GM23338 (cell line): ENCODE results near the gene CADPS. TPM values are rescaled to one million over a fixed set of nuclear protein-coding genes. Genes with fewer than 3 reads are reported as not detected.

Source experiments
- ATAC-seq: fragments of 200-7000 bp; cut with Tn5 transposase; 3 replicates; pipeline ENCODE4 v1.9.1; 2020
- DNase-seq: peaks from one replicate; pipeline ENCODE4 v3.0.0-alpha.2; 2015; ENCODE audit warnings: low spot score
- H2AFZ ChIP-seq: fragments of 200-600 bp; sonication (generic); 2 replicates; pipeline ENCODE4 v1.8.0; 2016; ENCODE audit warnings: antibody characterized with exemption, mild to moderate bottlenecking, moderate library complexity
- H3F3A ChIP-seq: fragments of 200-600 bp; sonication (generic); replicated peaks from 2 replicates; pipeline ENCODE4 v1.8.0; 2017; ENCODE audit warnings: antibody characterized with exemption, mixed run types, low read depth
- H3K27ac ChIP-seq: fragments of 200-600 bp; sonication (generic); 2 replicates; pipeline ENCODE4 v1.6.1; 2016; ENCODE audit warnings: low read depth
- H3K27me3 ChIP-seq: fragments of 200-600 bp; sonication (generic); 2 replicates; pipeline ENCODE4 v1.8.0; 2016; ENCODE audit warnings: mild to moderate bottlenecking, mixed run types, moderate library complexity; ENCODE audit not compliant: insufficient read depth
- H3K36me3 ChIP-seq: fragments of 200-600 bp; sonication (generic); 2 replicates; pipeline ENCODE4 v1.8.0; 2016; ENCODE audit warnings: mild to moderate bottlenecking; ENCODE audit not compliant: insufficient read depth
- H3K4me1 ChIP-seq: fragments of 200-600 bp; sonication (generic); 2 replicates; pipeline ENCODE4 v1.8.0; 2016; ENCODE audit warnings: mild to moderate bottlenecking, moderate library complexity; ENCODE audit not compliant: insufficient read depth
- H3K4me2 ChIP-seq: fragments of 200-600 bp; sonication (generic); 2 replicates; pipeline ENCODE4 v1.7.1; 2017; ENCODE audit warnings: mixed run types
- H3K4me3 ChIP-seq: fragments of 200-600 bp; sonication (generic); 2 replicates; pipeline ENCODE4 v1.6.1; 2016; ENCODE audit warnings: mixed run types
- H3K79me2 ChIP-seq: fragments of 200-600 bp; sonication (generic); replicated peaks from 2 replicates; pipeline ENCODE4 v1.8.0; 2017; ENCODE audit warnings: mild to moderate bottlenecking; ENCODE audit not compliant: insufficient read depth
- H3K9me2 ChIP-seq: fragments of 200-600 bp; sonication (generic); 2 replicates; pipeline ENCODE4 v1.8.0; 2017; ENCODE audit not compliant: insufficient read depth
- H4K20me1 ChIP-seq: fragments of 200-600 bp; sonication (generic); replicated peaks from 2 replicates; pipeline ENCODE4 v1.8.0; 2017; ENCODE audit warnings: mild to moderate bottlenecking; ENCODE audit not compliant: insufficient read depth
- H3K27ac Mint-ChIP-seq: 2 replicates; pipeline ENCODE4 v1.8.0; 2020; ENCODE audit warnings: inconsistent platforms, mild to moderate bottlenecking, moderate library complexity, mixed read lengths
- H3K27me3 Mint-ChIP-seq: 3 replicates; pipeline ENCODE4 v1.8.0; 2022; ENCODE audit warnings: low read depth, mild to moderate bottlenecking, moderate library complexity, mixed read lengths, inconsistent platforms; ENCODE audit not compliant: insufficient read depth, poor library complexity
- H3K36me3 Mint-ChIP-seq: 3 replicates; pipeline ENCODE4 v1.8.0; 2021; ENCODE audit warnings: low read depth, mild to moderate bottlenecking, inconsistent platforms, moderate library complexity, mixed read lengths
- H3K4me1 Mint-ChIP-seq: 3 replicates; pipeline ENCODE4 v1.8.0; 2020; ENCODE audit warnings: mild to moderate bottlenecking, inconsistent platforms, mixed read lengths
- H3K4me3 Mint-ChIP-seq: 3 replicates; pipeline ENCODE4 v1.8.0; 2021; ENCODE audit warnings: moderate library complexity, mild to moderate bottlenecking, inconsistent platforms, mixed read lengths
- H3K9me3 Mint-ChIP-seq: 3 replicates; pipeline ENCODE4 v1.8.0; 2020; ENCODE audit warnings: moderate library complexity, mild to moderate bottlenecking, inconsistent platforms, mixed read lengths
- CTCF ChIP-seq, 2 experiments: fragments of 200-600 bp in 1 of 2; sonication (generic) in 1 of 2; conservative IDR thresholded peaks; 2 replicates each; pipeline versions ENCODE4 v1.5.1 to v1.6.1; 2016 to 2017; ENCODE audit warnings: antibody characterized with exemption in 2 of 2, low read depth in 2 of 2, mild to moderate bottlenecking in 2 of 2, moderate library complexity in 1 of 2
- JUNB ChIP-seq: IDR thresholded peaks from one replicate; pipeline ENCODE4 v1.6.1; 2016; ENCODE audit warnings: antibody characterized with exemption; ENCODE audit not compliant: unreplicated experiment
- ZNF462 ChIP-seq: fragments of 250-450 bp; sonication (Bioruptor Pico); IDR thresholded peaks from 2 replicates; pipeline ENCODE4 v1.5.0; 2020; ENCODE audit warnings: mild to moderate bottlenecking, moderate library complexity
- polyA plus RNA-seq: library from polyadenylated mRNA; unstranded; fragments of >200 nt; fragmentation: Nextera tagmentation; extraction: Ambion mirVana; gene quantifications from 2 replicates; pipeline ENCODE4 v1.2.1, GENCODE V29; 2016
- total RNA-seq: library from RNA; depleted of rRNA; stranded (reverse); fragments of >200 nt; shearing (Covaris generic); gene quantifications from 2 replicates; pipeline ENCODE4 v1.2.3, GENCODE V29; 2014

Gene CADPS
- total and polyA plus RNA-seq, 2 experiments from 2014 or later = 14.7 to 22.0 TPM

- no peak for TF ChIP-seq CTCF (conservative IDR thresholded peaks at IDR 0.05; ENCODE audit: low read depth in 2 of 2)
These were observed 151.3 kb downstream of the CADPS start (continued) for GRCh38 chr3:62723914-62724217.

GRCh38 chr3:62723166-62723913 lies 151.9 kb downstream of the CADPS start:
- H3K4me2 ChIP-seq = 0 out of 2 replicates have a peak overlapping the region, but pooled peaks have one; percentile 38
- H3F3A ChIP-seq = no peaks in the 10 kb centered on the region
- Mint-ChIP-seq H3K36me3 (no peaks in the 10 kb centered on the region), H3K27me3 (no peaks in the 10 kb centered on the region), H3K4me1 (peaks cover 39% of the 10 kb centered on the region), H3K9me3 (no peaks in the 10 kb centered on the region; the same call in 2 of the 3 replicates), H3K27ac (no peak overlapping the region), H3K4me3 (no peak overlapping the region; the same call in 2 of the 3 replicates)
- no peak overlapping the region for H3K27ac ChIP-seq
- no peak overlapping the region for H3K4me3 ChIP-seq
- peaks cover 11% of the 10 kb centered on the region; the same call in 1 of the 2 replicates for H3K4me1 ChIP-seq
- peak overlapping the region; percentile 85; the same call in 1 of the 2 replicates for H2AFZ ChIP-seq
- ATAC-seq (peak; percentile 92), DNase-seq (peak; percentile 56)
- no peaks in the 10 kb centered on the region for H3K36me3 ChIP-seq
- H3K9me2 ChIP-seq = 0 out of 2 replicates have a peak, but pooled peaks cover 3% of the 10 kb centered on the region
- H3K79me2 ChIP-seq = no peaks in the 10 kb centered on the region
- TF ChIP-seq ZNF462 (CRISPR knock-in tag) (no peak), JUNB (no peak)
- no peaks in the 10 kb centered on the region for H3K27me3 ChIP-seq
- H4K20me1 ChIP-seq = no peaks in the 10 kb centered on the region
